Measurements from ENCODE around the gene ANKRD1.
A peak's percentile ranks its signal among the peaks of the same experiment; 100 is the strongest.

The ANKRD1 gene

DNA sequence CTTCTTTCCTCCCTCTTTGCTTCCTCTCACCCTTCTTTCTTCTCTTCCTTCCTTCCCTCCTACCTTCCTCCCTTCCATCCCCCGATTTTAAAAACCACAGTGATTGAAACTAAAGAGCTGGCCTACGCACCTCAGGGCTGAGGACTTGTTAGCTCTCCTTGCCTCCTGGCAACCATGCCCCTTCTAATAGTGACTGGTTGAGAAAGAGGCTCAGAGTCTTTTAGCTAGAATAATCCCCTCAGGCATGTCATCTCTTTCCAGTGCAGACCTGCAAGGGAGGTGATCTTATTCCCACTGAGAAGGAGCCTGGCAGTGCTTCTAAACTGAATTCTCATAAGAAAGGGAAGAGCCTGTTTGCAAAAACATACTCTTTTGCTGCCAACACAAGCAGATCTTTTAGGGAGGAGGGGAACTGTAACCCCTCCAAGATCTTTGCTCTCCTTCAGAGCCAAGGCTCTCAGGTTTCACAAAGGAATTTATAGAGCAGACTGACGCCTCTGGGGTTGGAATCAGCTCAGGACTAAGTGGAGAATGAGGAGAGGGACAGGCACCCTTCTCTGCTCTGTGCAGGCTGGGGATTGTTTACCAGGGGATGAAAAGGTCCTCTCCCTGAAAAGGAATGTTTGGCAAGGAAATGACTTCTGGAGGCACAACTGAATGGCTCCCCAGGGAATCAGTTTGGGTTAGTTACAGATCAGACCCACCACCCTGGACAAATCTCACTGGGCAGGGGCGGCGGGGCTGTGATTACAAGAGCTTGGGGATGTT, 9.4 kb upstream of the ANKRD1 start:
- Histone ChIP-seq H3K4me2 (ENCODE audit: insufficient read depth, low read length, poor library complexity, severe bottlenecking) (peak overlapping the region; percentile 29), H2BK5ac (ENCODE audit: low read length) (no peak overlapping the region), H3K27me3 (ENCODE audit: control insufficient read depth in 3 of 3, insufficient read depth in 3 of 3, low read depth in 1 of 3, low read length in 3 of 3) (no peaks in the 10 kb centered on the region), H3K27ac (replicated peaks; ENCODE audit: low read length) (peak overlapping the region; percentile 65), H2BK12ac (ENCODE audit: low read length) (no peak overlapping the region), H3K23ac (ENCODE audit: low read depth, low read length, poor library complexity) (no peak overlapping the region), H2AK5ac (ENCODE audit: low read depth, low read length) (no peak overlapping the region), H3K4me3 (ENCODE audit: low read length in 2 of 2) (no peak overlapping the region), H3K18ac (ENCODE audit: low read length) (peak overlapping the region; percentile 44), H3K14ac (ENCODE audit: low read length) (no peak overlapping the region), H3K4ac (ENCODE audit: low read length) (no peak overlapping the region), H4K8ac (ENCODE audit: low read depth, low read length) (no peak overlapping the region), H2AFZ (ENCODE audit: low read length) (peak overlapping the region; percentile 88), H3K79me1 (ENCODE audit: low read depth, low read length) (no peaks in the 10 kb centered on the region), H2BK15ac (ENCODE audit: low read length) (no peak overlapping the region), H2BK120ac (ENCODE audit: low read depth, low read length) (no peak overlapping the region), H3K36me3 (replicated peaks in 1 of 2; ENCODE audit: control insufficient read depth in 2 of 2, insufficient read depth in 2 of 2, low read length in 2 of 2) (no peaks in the 10 kb centered on the region), H3K4me1 (ENCODE audit: control insufficient read depth in 2 of 2, insufficient read depth in 1 of 2, low read depth in 1 of 2, low read length in 2 of 2) (peaks cover 13 to 18% of the 10 kb centered on the region in 2 donors), H3K9me3 (replicated peaks in 1 of 2; ENCODE audit: control insufficient read depth in 2 of 2, insufficient read depth in 1 of 2, low read depth in 1 of 2, low read length in 2 of 2) (no peaks in the 10 kb centered on the region), H4K91ac (ENCODE audit: low read depth, low read length, poor library complexity) (no peak overlapping the region), H3K9ac (ENCODE audit: low read depth, low read length, poor library complexity) (peak overlapping the region; percentile 7)
- peak; percentile 27 for DNase-seq (ENCODE audit: low spot score)
- WGBS, 2 donors (ENCODE audit: extremely low coverage in 2 of 2, insufficient read length in 2 of 2, insufficient replicate concordance in 1 of 2) = 100% methylated on average over 1 of the region's 5 CpGs; no CpG with 5 or more reads in 1 of the 2 donors

DNA sequence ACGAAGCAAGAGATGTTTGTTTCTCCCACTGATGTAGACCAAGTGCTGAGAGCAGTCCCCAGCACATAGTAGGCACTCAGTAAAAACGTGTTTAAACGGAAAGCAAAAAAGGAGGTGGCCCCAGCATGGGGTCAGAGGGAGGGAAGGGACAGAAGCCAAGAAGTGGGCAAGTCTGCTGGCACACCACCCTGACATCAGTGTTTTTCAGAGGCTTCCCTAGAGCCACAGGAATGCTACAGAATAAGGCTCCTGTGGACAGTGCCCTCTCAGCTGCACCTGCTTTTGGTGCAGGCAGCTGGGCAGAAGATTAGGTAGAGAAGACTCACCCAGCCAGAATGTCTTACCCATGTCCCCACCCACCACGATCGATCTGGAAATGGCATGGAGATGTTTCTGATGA, 8.3 kb upstream of the ANKRD1 start:
- no peak overlapping the region for H4K91ac ChIP-seq (ENCODE audit: low read depth, low read length, poor library complexity)
- no peaks in the 10 kb centered on the region for H3K9me3 ChIP-seq (replicated peaks in 1 of 2; ENCODE audit: control insufficient read depth in 2 of 2, insufficient read depth in 1 of 2, low read depth in 1 of 2, low read length in 2 of 2)
- no peak overlapping the region for H2BK15ac ChIP-seq (ENCODE audit: low read length)
- H2AK5ac ChIP-seq (ENCODE audit: low read depth, low read length) = no peak overlapping the region
- no peak overlapping the region for H2AFZ ChIP-seq (ENCODE audit: low read length)
- no peak overlapping the region for H3K23ac ChIP-seq (ENCODE audit: low read depth, low read length, poor library complexity)
- H3K4me3 ChIP-seq (ENCODE audit: low read length in 2 of 2) = no peak overlapping the region
- H3K27ac ChIP-seq (replicated peaks; ENCODE audit: low read length) = no peak overlapping the region
- H4K8ac ChIP-seq (ENCODE audit: low read depth, low read length) = no peak overlapping the region
- no peak overlapping the region for H3K14ac ChIP-seq (ENCODE audit: low read length)
- H3K79me1 ChIP-seq (ENCODE audit: low read depth, low read length) = no peaks in the 10 kb centered on the region
- peak overlapping the region; percentile 15 for H3K18ac ChIP-seq (ENCODE audit: low read length)
- no peak for DNase-seq (ENCODE audit: low spot score)
- no peak overlapping the region for H3K4ac ChIP-seq (ENCODE audit: low read length)
- no CpG with 5 or more reads among the region's 5 CpGs for WGBS, 2 donors (ENCODE audit: extremely low coverage in 2 of 2, insufficient read length in 2 of 2, insufficient replicate concordance in 1 of 2)
- H3K27me3 ChIP-seq (ENCODE audit: control insufficient read depth in 3 of 3, insufficient read depth in 3 of 3, low read depth in 1 of 3, low read length in 3 of 3) = no peaks in the 10 kb centered on the region
- no peak overlapping the region for H3K9ac ChIP-seq (ENCODE audit: low read depth, low read length, poor library complexity)
- H3K4me1 ChIP-seq (ENCODE audit: control insufficient read depth in 2 of 2, insufficient read depth in 1 of 2, low read depth in 1 of 2, low read length in 2 of 2) = peaks cover 12 to 17% of the 10 kb centered on the region in 2 donors
- H2BK120ac ChIP-seq (ENCODE audit: low read depth, low read length) = no peak overlapping the region
- no peaks in the 10 kb centered on the region for H3K36me3 ChIP-seq (replicated peaks in 1 of 2; ENCODE audit: control insufficient read depth in 2 of 2, insufficient read depth in 2 of 2, low read length in 2 of 2)
- H3K4me2 ChIP-seq (ENCODE audit: insufficient read depth, low read length, poor library complexity, severe bottlenecking) = no peak overlapping the region
- H2BK5ac ChIP-seq (ENCODE audit: low read length) = no peak overlapping the region
- peak overlapping the region; percentile 1 for H2BK12ac ChIP-seq (ENCODE audit: low read length)

DNA sequence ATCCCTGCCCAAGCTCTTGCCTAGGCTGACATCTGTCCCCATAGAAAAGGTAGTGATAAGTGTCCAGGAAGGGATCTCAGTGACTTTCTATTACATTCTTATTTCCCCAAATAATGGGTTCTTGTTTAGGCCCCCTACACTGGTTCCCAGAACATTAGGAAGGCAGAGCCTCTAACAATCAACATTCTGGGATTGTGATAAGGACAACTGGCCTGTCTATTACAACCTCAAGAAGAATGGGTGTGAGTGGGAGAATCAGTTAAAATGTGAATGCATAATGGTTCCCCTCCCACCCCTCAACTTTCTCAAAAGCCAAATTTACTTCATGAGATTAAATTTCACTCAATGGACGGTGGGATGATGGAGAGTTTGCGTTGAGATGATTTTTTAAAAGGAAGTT, 6.4 kb upstream of the ANKRD1 start:
- Histone ChIP-seq H3K4me2 (ENCODE audit: insufficient read depth, low read length, poor library complexity, severe bottlenecking) (no peak overlapping the region), H2BK120ac (ENCODE audit: low read depth, low read length) (no peak overlapping the region), H2BK15ac (ENCODE audit: low read length) (no peak overlapping the region), H2AK5ac (ENCODE audit: low read depth, low read length) (no peak overlapping the region), H2BK5ac (ENCODE audit: low read length) (no peak overlapping the region), H3K27me3 (ENCODE audit: control insufficient read depth in 3 of 3, insufficient read depth in 3 of 3, low read depth in 1 of 3, low read length in 3 of 3) (no peaks in the 10 kb centered on the region), H4K91ac (ENCODE audit: low read depth, low read length, poor library complexity) (no peak overlapping the region), H3K4me1 (ENCODE audit: control insufficient read depth in 2 of 2, insufficient read depth in 1 of 2, low read depth in 1 of 2, low read length in 2 of 2) (peaks cover 15 to 17% of the 10 kb centered on the region in 2 donors), H4K8ac (ENCODE audit: low read depth, low read length) (no peak overlapping the region), H3K79me1 (ENCODE audit: low read depth, low read length) (no peaks in the 10 kb centered on the region), H3K4me3 (ENCODE audit: low read length in 2 of 2) (no peak overlapping the region), H3K36me3 (replicated peaks in 1 of 2; ENCODE audit: control insufficient read depth in 2 of 2, insufficient read depth in 2 of 2, low read length in 2 of 2) (no peaks in the 10 kb centered on the region), H3K23ac (ENCODE audit: low read depth, low read length, poor library complexity) (no peak overlapping the region), H3K14ac (ENCODE audit: low read length) (no peak overlapping the region), H3K27ac (replicated peaks; ENCODE audit: low read length) (no peak overlapping the region), H3K4ac (ENCODE audit: low read length) (no peak overlapping the region), H3K9ac (ENCODE audit: low read depth, low read length, poor library complexity) (no peak overlapping the region), H3K9me3 (replicated peaks in 1 of 2; ENCODE audit: control insufficient read depth in 2 of 2, insufficient read depth in 1 of 2, low read depth in 1 of 2, low read length in 2 of 2) (no peaks in the 10 kb centered on the region), H2AFZ (ENCODE audit: low read length) (no peak overlapping the region), H2BK12ac (ENCODE audit: low read length) (no peak overlapping the region), H3K18ac (ENCODE audit: low read length) (no peak overlapping the region)
- no peak for DNase-seq (ENCODE audit: low spot score)
- WGBS, 2 donors (ENCODE audit: extremely low coverage in 2 of 2, insufficient read length in 2 of 2, insufficient replicate concordance in 1 of 2) = 100% methylated on average over 1 of the region's 2 CpGs; no CpG with 5 or more reads in 1 of the 2 donors

DNA sequence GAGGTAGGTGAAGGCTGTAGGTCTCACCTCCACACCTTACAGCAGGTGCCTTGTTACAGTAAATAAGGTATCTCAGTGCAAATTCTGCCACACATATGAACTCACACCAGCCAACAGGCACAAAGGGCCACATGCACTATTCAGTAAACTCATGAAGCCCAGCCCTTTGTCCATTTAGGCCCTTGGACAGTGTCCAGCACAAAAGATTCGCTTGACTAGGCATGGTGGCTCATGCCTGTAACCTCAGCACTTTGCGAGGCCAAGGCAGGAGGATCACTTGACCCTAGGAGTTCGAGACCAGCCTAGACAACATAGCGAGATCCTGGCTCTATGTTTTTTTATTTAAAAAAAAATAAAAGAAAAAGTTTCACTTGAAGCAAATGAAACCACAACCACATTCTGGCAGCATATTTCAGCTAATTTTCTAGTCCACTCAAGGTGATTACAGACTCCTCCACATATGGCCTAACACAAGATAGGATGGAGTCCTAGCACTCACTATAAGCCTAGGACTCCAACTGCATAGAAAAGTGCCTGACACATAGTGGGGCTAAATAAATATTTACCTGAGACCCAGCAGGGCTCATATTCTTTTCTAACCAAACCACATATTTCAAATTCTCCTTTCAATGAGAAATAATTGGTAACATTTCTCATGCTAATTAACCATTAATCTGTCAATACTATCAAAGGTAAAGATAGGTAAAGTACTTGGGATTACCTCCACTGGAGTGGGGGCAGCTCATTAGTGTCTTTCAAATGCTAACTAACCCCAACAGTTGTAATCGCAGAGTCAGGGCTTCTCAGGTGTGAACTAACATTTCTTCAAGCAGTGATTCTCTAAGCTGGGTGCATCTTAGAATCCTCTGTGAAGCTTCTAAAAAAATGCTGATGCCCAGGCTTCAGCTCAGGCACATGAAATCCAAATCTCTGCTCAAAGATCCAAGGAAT, 4.5 kb upstream of the ANKRD1 start:
- no peak for DNase-seq (ENCODE audit: low spot score)
- Histone ChIP-seq H3K9me3 (replicated peaks in 1 of 2; ENCODE audit: control insufficient read depth in 2 of 2, insufficient read depth in 1 of 2, low read depth in 1 of 2, low read length in 2 of 2) (no peaks in the 10 kb centered on the region), H3K4me2 (ENCODE audit: insufficient read depth, low read length, poor library complexity, severe bottlenecking) (no peak overlapping the region), H3K27me3 (ENCODE audit: control insufficient read depth in 3 of 3, insufficient read depth in 3 of 3, low read depth in 1 of 3, low read length in 3 of 3) (no peaks in the 10 kb centered on the region), H3K4ac (ENCODE audit: low read length) (no peak overlapping the region), H3K4me1 (ENCODE audit: control insufficient read depth in 2 of 2, insufficient read depth in 1 of 2, low read depth in 1 of 2, low read length in 2 of 2) (peaks cover 4 to 9% of the 10 kb centered on the region in 2 donors), H2BK12ac (ENCODE audit: low read length) (no peak overlapping the region), H3K23ac (ENCODE audit: low read depth, low read length, poor library complexity) (no peak overlapping the region), H3K36me3 (replicated peaks in 1 of 2; ENCODE audit: control insufficient read depth in 2 of 2, insufficient read depth in 2 of 2, low read length in 2 of 2) (no peaks in the 10 kb centered on the region), H3K18ac (ENCODE audit: low read length) (no peak overlapping the region), H4K8ac (ENCODE audit: low read depth, low read length) (no peak overlapping the region), H2BK120ac (ENCODE audit: low read depth, low read length) (no peak overlapping the region), H3K27ac (replicated peaks; ENCODE audit: low read length) (no peak overlapping the region), H2AK5ac (ENCODE audit: low read depth, low read length) (no peak overlapping the region), H4K91ac (ENCODE audit: low read depth, low read length, poor library complexity) (no peak overlapping the region), H2BK5ac (ENCODE audit: low read length) (no peak overlapping the region), H3K14ac (ENCODE audit: low read length) (no peak overlapping the region), H3K4me3 (ENCODE audit: low read length in 2 of 2) (peak overlapping the region in 1 of 2 donors; percentile 12), H2AFZ (ENCODE audit: low read length) (no peak overlapping the region), H2BK15ac (ENCODE audit: low read length) (no peak overlapping the region), H3K9ac (ENCODE audit: low read depth, low read length, poor library complexity) (peak overlapping the region; percentile 6), H3K79me1 (ENCODE audit: low read depth, low read length) (no peaks in the 10 kb centered on the region)
- no CpG with 5 or more reads among the region's 5 CpGs for WGBS, 2 donors (ENCODE audit: extremely low coverage in 2 of 2, insufficient read length in 2 of 2, insufficient replicate concordance in 1 of 2)

Data from neuronal stem cell (in vitro differentiated cells).